KOPT-K1 (cell line): ENCODE data around the gene CCDC69.
"Not testable (repeated sequence)": the region's sequence is repeated elsewhere in the genome, so short reads cannot be mapped to it uniquely, and the experiment has no call there.

Source experiments
- H3K27ac ChIP-seq: fragments of 200-600 bp; sonication (generic); 2 replicates; pipeline ENCODE4 v1.5.1; 2016; ENCODE audit warnings: antibody characterized with exemption, mild to moderate bottlenecking, low read depth, low read length; ENCODE audit not compliant: poor library complexity, severe bottlenecking
- H3K36me3 ChIP-seq: fragments of 200-600 bp; sonication (generic); 2 replicates; pipeline ENCODE4 v1.5.1; 2017; ENCODE audit warnings: antibody characterized with exemption, mild to moderate bottlenecking, low read length, moderate library complexity; ENCODE audit not compliant: insufficient read depth
- H3K9me3 ChIP-seq: fragments of 200-600 bp; sonication (generic); 2 replicates; pipeline ENCODE4 v1.5.1; 2017; ENCODE audit warnings: antibody characterized with exemption, low read length, mild to moderate bottlenecking; ENCODE audit not compliant: insufficient read depth, poor library complexity, severe bottlenecking

Gene CCDC69

DNA sequence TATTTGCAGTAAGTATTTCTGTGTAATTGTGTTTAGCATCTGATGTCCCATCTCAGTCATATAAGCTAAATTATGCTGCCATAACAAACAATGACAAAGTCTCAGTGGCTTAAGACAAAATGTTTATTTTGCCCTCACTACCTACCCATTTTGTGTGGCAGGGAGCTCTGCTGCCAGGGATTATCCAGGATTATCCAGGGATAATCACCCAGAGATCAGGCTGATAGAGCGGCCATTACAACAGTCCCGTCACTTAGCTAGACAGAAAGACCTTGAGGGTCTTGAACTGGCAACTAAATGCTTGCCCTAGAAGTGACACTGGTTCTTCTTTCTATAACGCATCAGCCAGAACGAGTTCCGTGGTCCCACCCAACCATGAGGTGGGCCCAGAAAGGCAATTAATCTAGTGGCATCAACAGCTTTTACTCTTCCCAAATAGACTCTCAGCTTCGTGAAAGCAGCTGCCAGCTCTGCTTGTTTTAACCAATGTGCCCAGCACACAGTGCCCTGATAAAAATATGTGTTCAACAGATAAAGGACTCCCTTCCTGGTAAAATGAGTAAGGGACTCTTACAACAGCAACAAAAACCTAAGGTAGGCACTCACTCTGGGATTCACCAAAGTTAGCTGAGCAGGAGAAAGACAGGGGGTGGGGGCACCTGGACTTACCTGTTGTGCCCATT, 22.8 kb downstream of the CCDC69 start:
- Histone ChIP-seq H3K9me3 (no peaks in the 10 kb centered on the region), H3K27ac (no peak overlapping the region), H3K36me3 (peaks cover 39% of the 10 kb centered on the region)

DNA sequence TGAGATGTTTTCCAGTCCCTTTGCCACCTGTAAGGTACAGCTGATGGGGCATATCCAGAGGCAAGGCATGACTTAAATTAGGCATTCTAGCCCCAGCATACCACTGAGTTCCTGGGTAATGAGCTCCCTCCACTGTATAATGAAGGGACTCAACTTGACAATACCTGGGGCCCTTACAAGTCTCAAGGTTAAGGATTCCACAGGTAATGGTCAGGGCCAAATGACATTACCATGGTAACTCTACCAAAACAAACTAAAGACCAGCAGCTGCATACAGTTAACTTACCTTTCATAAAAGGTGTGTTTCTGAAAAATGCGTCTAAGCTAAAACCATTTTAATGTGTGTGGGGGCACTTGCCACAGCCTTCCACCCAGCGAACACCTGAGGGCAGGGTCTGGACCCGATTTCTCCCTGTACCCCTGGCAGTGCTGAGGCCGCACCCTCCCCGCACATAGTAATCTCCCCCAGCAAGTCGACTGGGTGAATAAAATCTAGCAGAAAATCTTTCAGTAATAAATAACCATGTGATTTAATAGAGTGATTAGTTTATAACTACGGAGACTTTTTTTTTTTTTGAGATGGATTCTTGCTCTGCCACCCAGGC, 24.2 kb downstream of the CCDC69 start:
- Histone ChIP-seq H3K9me3 (no peaks in the 10 kb centered on the region), H3K27ac (no peak overlapping the region), H3K36me3 (peaks cover 39% of the 10 kb centered on the region)

DNA sequence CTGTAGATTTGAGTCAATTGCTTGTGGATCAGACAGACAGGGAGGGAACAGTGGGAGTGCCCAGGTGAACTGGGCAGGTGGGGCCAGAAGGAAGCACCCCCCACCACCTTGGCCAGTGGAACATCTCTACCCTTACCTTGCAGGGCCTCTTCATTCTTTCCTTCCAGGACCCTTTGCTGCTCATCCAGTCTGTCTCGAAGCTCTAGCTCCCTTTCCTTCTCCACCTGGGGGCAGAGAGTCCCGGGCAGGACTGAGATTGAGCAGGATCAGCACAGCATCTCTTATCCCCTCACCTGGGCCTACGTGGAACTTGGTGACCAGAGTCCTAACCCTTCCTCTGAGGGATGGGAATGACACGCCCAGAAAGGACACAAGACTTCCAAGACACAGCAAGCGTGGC, 25.0 kb downstream of the CCDC69 start:
- peaks cover 42% of the 10 kb centered on the region for H3K36me3 ChIP-seq
- H3K9me3 ChIP-seq, result no peaks in the 10 kb centered on the region
- H3K27ac ChIP-seq, result no peak overlapping the region

- H3K9me3 ChIP-seq, result not testable (repeated sequence)
- H3K27ac ChIP-seq, result peak overlapping the region; percentile 61
- peaks cover 48% of the 10 kb centered on the region for H3K36me3 ChIP-seq
Measured at GRCh38 chr5:151197291-151197600, 26.6 kb downstream of the CCDC69 start.

- Histone ChIP-seq H3K36me3 (peaks cover 52% of the 10 kb centered on the region), H3K9me3 (peaks cover 15% of the 10 kb centered on the region), H3K27ac (peak overlapping the region; percentile 61)
Measured at GRCh38 chr5:151196556-151197290, 27.2 kb downstream of the CCDC69 start.

GRCh38 chr5:151195622-151196021, 28.3 kb downstream of the CCDC69 start:
- H3K9me3 ChIP-seq, result peaks cover 26% of the 10 kb centered on the region
- H3K36me3 ChIP-seq, result peaks cover 50% of the 10 kb centered on the region
- H3K27ac ChIP-seq, result peak overlapping the region; percentile 38

DNA sequence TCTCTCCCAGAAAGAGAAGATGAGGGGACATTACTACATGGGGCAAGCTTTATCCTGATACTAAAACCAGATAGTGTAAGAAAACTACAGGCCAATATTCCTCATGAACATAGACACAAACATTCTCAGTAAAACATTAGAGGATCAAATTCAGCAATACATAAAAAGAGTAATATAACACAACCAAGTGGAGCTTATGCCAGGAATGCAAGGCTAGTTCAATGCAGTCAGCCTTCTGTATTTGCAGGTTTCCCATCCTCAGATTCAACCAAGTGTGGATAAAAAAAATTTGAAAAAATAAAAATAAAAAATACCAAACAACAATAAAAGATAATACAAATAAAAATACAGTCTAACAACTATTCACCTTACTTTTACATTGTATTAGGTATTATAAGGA, 31.3 kb downstream of the CCDC69 start:
- Histone ChIP-seq H3K36me3 (peaks cover 45% of the 10 kb centered on the region), H3K27ac (no peak overlapping the region), H3K9me3 (peaks cover 47% of the 10 kb centered on the region)

DNA sequence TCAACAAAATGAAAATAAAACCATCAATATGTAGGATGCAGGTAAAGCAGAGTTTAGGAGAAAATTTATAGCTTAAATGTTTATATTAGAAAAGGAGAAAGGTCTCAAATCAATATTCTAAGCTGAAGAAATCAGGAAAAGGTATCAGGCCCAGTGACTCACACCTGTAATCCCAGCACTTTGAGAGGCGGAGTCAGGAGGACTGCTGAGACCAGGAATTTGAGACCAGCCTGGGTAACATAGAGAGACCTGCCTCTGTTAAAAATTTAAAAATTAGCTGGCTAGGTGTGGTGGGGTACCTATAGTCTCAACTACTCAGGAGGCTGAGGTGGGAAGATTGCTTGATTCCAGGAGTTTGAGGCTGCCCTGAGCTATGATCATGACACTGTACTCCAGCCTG, 32.2 kb downstream of the CCDC69 start:
- Histone ChIP-seq H3K9me3 (peaks cover 47% of the 10 kb centered on the region), H3K36me3 (peaks cover 52% of the 10 kb centered on the region), H3K27ac (no peak overlapping the region)

- Histone ChIP-seq H3K9me3 (peaks cover 47% of the 10 kb centered on the region), H3K27ac (no peak overlapping the region), H3K36me3 (peaks cover 74% of the 10 kb centered on the region)
Measured at GRCh38 chr5:151189151-151189550, 34.7 kb downstream of the CCDC69 start.

DNA sequence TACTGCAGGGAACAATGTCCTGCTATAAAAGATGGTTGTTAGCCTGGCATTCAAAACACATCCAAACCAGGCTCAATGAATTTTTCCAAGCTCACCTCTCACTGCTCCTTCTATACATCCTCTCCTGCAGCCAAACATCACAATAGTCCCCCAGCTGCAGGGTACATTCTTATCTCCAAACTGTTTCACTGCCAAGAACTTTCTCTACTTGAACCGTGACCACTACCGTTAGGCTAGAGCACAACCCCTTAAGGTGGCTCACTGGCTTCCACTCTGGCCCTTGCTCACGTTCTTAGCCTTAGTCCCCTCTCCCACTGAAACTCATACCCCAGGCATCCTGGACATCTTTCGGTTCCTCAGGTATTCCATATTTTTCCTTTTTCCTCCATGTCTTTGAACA, 37.4 kb downstream of the CCDC69 start:
- peaks cover 30% of the 10 kb centered on the region for H3K9me3 ChIP-seq
- H3K27ac ChIP-seq, result no peak overlapping the region
- peaks cover 78% of the 10 kb centered on the region for H3K36me3 ChIP-seq

DNA sequence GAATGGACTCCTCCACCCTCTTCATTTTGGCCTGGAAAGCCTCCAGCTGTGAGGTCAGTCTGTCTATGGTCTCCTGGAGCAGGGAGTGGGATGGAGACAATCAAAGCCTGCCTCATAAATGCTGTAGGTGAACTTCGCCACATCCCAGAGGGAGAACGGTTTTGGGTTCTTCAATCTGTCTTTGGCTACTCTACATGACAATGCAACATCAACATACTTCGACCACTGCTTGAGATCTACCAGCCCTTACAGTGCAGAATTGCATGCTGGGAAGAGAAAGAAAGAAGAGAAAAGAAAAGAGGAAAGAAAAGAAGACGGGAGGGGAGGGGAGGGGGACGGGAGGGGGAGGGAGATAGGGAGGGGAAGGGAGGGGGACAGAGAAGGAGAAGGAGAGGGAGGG, 37.8 kb downstream of the CCDC69 start:
- Histone ChIP-seq H3K9me3 (peaks cover 25% of the 10 kb centered on the region), H3K27ac (no peak overlapping the region), H3K36me3 (peaks cover 77% of the 10 kb centered on the region)

DNA sequence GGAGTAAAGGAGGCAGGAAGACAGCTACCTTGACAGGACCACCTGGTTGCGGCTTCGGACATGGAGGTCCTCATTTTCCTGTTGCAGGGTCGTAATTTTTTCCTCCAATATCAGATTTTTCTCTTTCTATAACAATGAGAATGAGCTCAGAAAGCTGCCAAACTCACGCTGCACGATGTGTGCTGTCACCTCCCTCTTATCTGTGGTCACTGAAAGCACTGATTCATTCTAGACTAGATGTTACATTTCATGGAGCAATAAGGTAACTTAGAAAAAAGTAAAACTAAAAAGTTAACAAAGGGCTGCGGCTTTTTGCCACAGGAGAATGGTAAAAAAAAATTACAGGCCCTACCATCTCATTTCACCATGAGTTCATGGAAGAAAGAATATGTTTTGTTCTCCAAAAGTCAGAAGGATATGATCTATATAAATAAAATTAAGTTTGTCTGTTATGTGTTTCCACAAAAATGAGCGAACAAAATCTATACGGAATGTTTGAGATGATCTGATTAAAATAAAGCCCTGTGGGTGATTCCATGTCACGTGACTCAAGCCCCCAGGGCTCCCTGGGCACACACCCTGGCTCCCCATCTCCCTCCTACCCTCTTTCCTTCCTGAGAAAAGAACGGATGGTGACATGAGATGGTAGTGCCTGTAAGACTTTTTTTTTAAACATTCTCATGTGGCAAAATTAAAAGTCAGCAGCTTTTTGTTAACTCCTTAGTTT, 39.4 kb downstream of the CCDC69 start:
- Histone ChIP-seq H3K36me3 (peaks cover 71% of the 10 kb centered on the region), H3K27ac (no peak overlapping the region), H3K9me3 (peaks cover 10% of the 10 kb centered on the region)

DNA sequence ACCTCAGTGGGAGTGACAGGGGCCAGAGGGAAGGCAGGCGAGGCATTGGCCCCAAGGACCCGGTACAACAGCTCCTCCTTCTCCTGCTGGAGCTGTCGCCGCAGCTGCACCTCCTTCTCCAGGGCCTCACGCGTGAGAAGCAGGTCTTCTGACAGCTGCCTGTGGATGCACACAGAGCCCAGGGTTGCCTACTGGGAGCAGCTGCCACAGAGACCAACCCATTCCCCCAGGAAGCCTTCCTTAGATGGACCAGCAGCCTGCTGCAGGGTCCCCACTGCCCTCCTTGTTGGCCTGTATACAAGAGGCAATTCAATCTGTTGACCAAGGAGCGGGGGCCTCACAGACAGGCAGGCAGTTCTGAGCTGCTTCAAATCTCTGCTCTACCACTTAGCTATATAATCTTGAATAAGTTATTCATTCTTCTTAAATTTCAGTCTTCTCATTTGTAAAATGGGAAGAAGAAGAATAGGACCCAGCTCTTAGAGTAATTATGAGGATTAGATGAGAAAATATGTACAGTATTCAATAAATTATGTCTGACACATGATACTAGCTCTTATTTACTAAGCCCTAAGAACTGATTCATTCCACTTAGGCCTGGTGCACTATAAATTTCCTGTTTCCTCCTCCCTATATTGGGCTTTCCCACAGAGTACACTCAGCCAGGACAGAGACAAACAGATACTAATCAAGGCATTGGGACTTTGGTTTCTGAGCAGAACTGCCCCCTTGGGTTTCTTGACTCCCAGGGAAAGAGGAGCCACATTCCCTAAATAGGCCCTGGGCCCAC, 40.2 kb downstream of the CCDC69 start:
- Histone ChIP-seq H3K36me3 (peaks cover 74% of the 10 kb centered on the region), H3K27ac (no peak overlapping the region), H3K9me3 (peaks cover 1% of the 10 kb centered on the region)

DNA sequence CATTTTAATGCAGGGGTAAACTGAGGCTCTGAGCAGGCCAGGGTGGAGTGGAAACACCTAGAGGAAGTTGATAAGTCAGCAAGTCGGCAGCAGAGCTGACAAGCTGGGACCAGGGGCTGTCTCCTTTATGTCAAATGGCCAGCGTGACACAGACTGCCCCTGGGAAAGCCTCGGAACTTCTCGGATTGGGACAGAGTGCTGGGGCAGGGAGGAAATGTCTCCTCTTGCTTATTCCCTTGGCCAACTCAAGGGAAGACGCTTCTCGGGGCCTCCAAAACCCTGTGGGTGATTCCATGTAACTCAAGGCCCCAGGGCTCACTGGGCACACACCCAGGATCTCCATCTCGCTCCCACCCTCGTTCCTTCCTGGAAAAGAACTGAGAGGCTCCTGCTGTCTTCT, 40.9 kb downstream of the CCDC69 start:
- Histone ChIP-seq H3K27ac (no peak overlapping the region), H3K36me3 (peaks cover 74% of the 10 kb centered on the region), H3K9me3 (no peaks in the 10 kb centered on the region)

DNA sequence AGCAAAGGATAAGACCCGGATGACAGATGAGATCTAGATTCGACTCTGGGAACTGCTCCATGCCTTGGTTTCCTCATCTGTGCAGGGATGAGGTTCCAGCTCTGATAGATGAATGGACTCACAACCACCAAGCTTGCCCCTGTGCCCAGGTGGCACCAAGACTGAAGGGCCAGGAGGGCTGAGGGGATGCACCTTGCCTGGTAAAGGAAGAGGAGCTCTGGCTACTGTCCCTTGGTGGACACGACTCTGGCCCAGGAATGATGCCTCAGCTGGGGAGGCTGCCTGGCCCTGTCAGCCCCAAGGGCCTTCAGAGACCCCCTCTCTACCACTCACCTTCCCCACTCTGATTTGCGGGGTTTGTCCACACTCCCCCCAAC, 41.4 kb downstream of the CCDC69 start:
- Histone ChIP-seq H3K36me3 (peaks cover 69% of the 10 kb centered on the region), H3K9me3 (no peaks in the 10 kb centered on the region), H3K27ac (no peak overlapping the region)
